HL-60 (cell line): Measurements from ENCODE around the gene SMARCA1.

Source experiments
- CTCF ChIP-seq: IDR thresholded peaks from one replicate; pipeline ENCODE4 v1.5.1; 2011; ENCODE audit warnings: low read length, control low read depth, inconsistent platforms; ENCODE audit not compliant: insufficient read depth
- GABPA ChIP-seq: IDR thresholded peaks from 2 replicates; pipeline ENCODE4 v1.6.1; 2012; ENCODE audit warnings: low read depth
- POLR2AphosphoS5 ChIP-seq: IDR thresholded peaks from 2 replicates; pipeline ENCODE4 v1.6.1; 2012; ENCODE audit warnings: low read depth
- SPI1 ChIP-seq: IDR thresholded peaks from 2 replicates; pipeline ENCODE4 v1.6.1; 2012; ENCODE audit warnings: low read depth, mild to moderate bottlenecking, borderline replicate concordance

DNA sequence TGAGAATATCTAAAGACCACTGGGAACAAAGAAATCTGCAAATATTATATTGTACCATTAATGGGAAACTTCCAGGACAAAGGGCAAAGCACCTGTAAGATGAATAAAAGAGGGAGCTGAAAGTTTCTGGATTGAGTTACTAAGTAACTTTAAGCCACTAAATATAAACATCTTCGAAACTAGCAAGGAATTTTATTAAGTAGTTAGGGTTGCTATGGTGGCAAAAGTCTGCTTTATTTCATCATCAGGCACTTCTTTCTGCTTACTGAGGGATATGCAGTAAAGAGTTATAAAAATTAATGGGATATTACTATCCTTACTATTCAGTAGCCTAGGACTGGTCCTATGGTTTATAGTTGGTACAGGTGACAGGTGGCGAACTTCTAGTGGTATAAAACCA, 33.0 kb downstream of the SMARCA1 start:
- TF ChIP-seq CTCF: no peak
- no peak for TF ChIP-seq POLR2AphosphoS5
- no peak for TF ChIP-seq GABPA
- no peak for TF ChIP-seq SPI1
